Heart left ventricle (tissue), 13 donors: Measurements from ENCODE around the gene SPAG6.

Experiments used
- POLR2A ChIP-seq, 2 donors: fragments of 450-650 bp; IDR thresholded peaks; one replicate each; pipeline ENCODE4 v1.6.1; 2017; ENCODE audit warnings: antibody characterized with exemption in 2 of 2, mild to moderate bottlenecking in 2 of 2, moderate library complexity in 2 of 2
- TF ChIP-seq, protein P1 (sequence below), 12 donors: fragments of 200-600 bp; sonication (generic) in 4 of 12; IDR thresholded peaks; one replicate each; pipeline versions ENCODE4 v1.5.0 to v1.8.0; 2018 to 2022; ENCODE audit warnings: antibody characterized with exemption in 12 of 12, mild to moderate bottlenecking in 5 of 12
- donor health status: ischemic (EF 13 %, LVEDD 7.1; RV severe dilation, severe dysfunction).
- donor health status: DM: no; HTN: yes; CAD: no.
- donor health status: DM: no; HTN: no; CAD: no.
- donor health status: ischemic (EF 25% LVEDD 6.9; RV normal size, moderate dysfunction).
- donor health status: ischemic (EF 25% LVEDD 5.7; RV mildly dilated, moderate dysfunction).
- donor health status: ischemic (EF 35%, LVEDD 5.7; RV mildly dilated, moderate dysfunction).
- donor health status: nonischemic (EF 11% LVEDD 7.7; RV severe dilation, severe dysfunction).
- donor health status: DM: yes; HTN: yes; CAD: no.
- donor health status: PGD.
- donor health status: ischemic (EF 29% LVEDD 5.4; RV normal size, mild dysfunction).
- donor health status: nonischemic (EF 23%, LVEDD 6.1; RV moderate dilation, normal function).

DNA sequence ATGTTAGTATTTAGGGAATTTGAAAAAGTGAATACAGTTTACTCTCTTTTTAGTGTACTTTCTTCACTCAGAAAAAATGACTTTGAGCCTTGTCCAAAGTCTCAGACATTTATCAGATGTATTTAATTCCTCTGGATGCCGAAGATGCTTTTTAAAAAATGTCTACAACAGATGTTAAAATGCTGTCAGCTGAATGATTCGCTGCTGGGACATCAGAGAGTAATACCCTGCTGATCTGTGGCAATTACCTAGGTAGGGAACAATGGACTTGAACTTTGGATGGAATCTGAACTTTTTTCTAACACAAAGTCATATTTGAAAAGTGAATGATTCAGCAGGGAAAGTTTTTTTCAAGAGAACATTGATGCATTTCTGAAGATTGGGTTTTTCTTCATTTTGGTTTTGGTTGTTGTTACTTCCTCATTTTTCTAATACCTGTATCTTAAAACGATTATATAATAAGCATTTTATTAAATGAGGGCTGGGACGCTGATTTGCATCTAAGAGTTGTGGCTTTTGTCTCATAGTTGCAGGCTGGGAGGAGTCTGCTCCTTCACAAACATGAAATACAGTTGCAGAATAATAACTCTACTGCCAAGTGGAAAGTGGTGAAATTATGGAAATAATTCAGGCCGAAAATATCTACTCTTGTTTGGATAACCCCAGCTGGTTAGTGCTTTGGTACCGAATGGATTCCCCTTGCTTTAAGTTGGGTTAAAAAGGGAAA lies 98.0 kb downstream of the SPAG6 start:
- TF ChIP-seq, protein P1, sequence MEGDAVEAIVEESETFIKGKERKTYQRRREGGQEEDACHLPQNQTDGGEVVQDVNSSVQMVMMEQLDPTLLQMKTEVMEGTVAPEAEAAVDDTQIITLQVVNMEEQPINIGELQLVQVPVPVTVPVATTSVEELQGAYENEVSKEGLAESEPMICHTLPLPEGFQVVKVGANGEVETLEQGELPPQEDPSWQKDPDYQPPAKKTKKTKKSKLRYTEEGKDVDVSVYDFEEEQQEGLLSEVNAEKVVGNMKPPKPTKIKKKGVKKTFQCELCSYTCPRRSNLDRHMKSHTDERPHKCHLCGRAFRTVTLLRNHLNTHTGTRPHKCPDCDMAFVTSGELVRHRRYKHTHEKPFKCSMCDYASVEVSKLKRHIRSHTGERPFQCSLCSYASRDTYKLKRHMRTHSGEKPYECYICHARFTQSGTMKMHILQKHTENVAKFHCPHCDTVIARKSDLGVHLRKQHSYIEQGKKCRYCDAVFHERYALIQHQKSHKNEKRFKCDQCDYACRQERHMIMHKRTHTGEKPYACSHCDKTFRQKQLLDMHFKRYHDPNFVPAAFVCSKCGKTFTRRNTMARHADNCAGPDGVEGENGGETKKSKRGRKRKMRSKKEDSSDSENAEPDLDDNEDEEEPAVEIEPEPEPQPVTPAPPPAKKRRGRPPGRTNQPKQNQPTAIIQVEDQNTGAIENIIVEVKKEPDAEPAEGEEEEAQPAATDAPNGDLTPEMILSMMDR (IDR thresholded peaks at IDR 0.05) = no peak
- no peak for TF ChIP-seq POLR2A (IDR thresholded peaks at IDR 0.05)
